HUES48 (cell line): Measurements from ENCODE around the gene KRT6B.
"Not testable (repeated sequence)": the region's sequence is repeated elsewhere in the genome, so short reads cannot be mapped to it uniquely, and the experiment has no call there.

Source experiments
- H3K27ac ChIP-seq: one replicate; pipeline ENCODE4 v1.7.0; 2013; ENCODE audit warnings: low read depth, low read length, inconsistent platforms
- H3K27me3 ChIP-seq: 2 replicates; pipeline ENCODE4 v1.6.1; 2013; ENCODE audit warnings: mild to moderate bottlenecking, low read length; ENCODE audit not compliant: control insufficient read depth, insufficient read depth
- H3K36me3 ChIP-seq: 2 replicates; pipeline ENCODE4 v1.6.1; 2013; ENCODE audit warnings: low read length; ENCODE audit not compliant: control insufficient read depth, insufficient read depth
- H3K4me1 ChIP-seq: 2 replicates; pipeline ENCODE4 v1.6.1; 2013; ENCODE audit warnings: mild to moderate bottlenecking, low read length; ENCODE audit not compliant: control insufficient read depth, insufficient read depth
- H3K4me3 ChIP-seq: 2 replicates; pipeline ENCODE4 v1.5.1; 2013; ENCODE audit warnings: mild to moderate bottlenecking, low read depth, low read length
- H3K9ac ChIP-seq: 2 replicates; pipeline ENCODE4 v1.6.1; 2013; ENCODE audit warnings: mild to moderate bottlenecking, low read depth, low read length, moderate library complexity
- H3K9me3 ChIP-seq: 2 replicates; pipeline ENCODE4 v1.6.1; 2013; ENCODE audit warnings: low read length; ENCODE audit not compliant: control insufficient read depth, insufficient read depth

The KRT6B gene

GRCh38 chr12:52411815-52412214 is 40.1 kb downstream of the KRT6B start:
- H3K9ac ChIP-seq = no peak overlapping the region
- H3K9me3 ChIP-seq = peaks cover 5% of the 10 kb centered on the region; the same call in 1 of the 2 replicates

GRCh38 chr12:52410589-52411248 is 41.2 kb downstream of the KRT6B start:
- not testable (repeated sequence) for H3K9ac ChIP-seq, H3K27me3 ChIP-seq, H3K9me3 ChIP-seq, H3K4me3 ChIP-seq, H3K4me1 ChIP-seq, H3K27ac ChIP-seq, H3K36me3 ChIP-seq

More at GRCh38 chr12:52411815-52412214, 40.1 kb downstream of the KRT6B start:
- no peaks in the 10 kb centered on the region for H3K4me1 ChIP-seq
- no peaks in the 10 kb centered on the region for H3K27me3 ChIP-seq
- no peak overlapping the region for H3K27ac ChIP-seq
- no peaks in the 10 kb centered on the region for H3K36me3 ChIP-seq
- H3K4me3 ChIP-seq = no peak overlapping the region

- no peaks in the 10 kb centered on the region for H3K4me1 ChIP-seq
- H3K36me3 ChIP-seq = no peaks in the 10 kb centered on the region
- no peak overlapping the region for H3K9ac ChIP-seq
- H3K27ac ChIP-seq = no peak overlapping the region
- peaks cover 5% of the 10 kb centered on the region; the same call in 1 of the 2 replicates for H3K9me3 ChIP-seq
- H3K27me3 ChIP-seq = no peaks in the 10 kb centered on the region
- H3K4me3 ChIP-seq = no peak overlapping the region
Observed at GRCh38 chr12:52407918-52408317, 44.0 kb downstream of the KRT6B start.

GRCh38 chr12:52405922-52406385 is 46.0 kb downstream of the KRT6B start, which contains the start of gene KRT82:
Gene KRT82 (minus strand): TSS chr12:52406335. CDS start chr12:52406277, 58 bp downstream.
- H3K27me3 ChIP-seq = no peaks in the 10 kb centered on the region
- no peak within 1 kb of the TSS for H3K9ac ChIP-seq
- H3K36me3 ChIP-seq = no peaks in the 10 kb centered on the region
- H3K4me3 ChIP-seq = no peak within 1 kb of the TSS
- H3K4me1 ChIP-seq = no peaks in the 10 kb centered on the region
- no peak within 1 kb of the TSS for H3K27ac ChIP-seq
- H3K9me3 ChIP-seq = peaks cover 5% of the 10 kb centered on the region; the same call in 1 of the 2 replicates

DNA sequence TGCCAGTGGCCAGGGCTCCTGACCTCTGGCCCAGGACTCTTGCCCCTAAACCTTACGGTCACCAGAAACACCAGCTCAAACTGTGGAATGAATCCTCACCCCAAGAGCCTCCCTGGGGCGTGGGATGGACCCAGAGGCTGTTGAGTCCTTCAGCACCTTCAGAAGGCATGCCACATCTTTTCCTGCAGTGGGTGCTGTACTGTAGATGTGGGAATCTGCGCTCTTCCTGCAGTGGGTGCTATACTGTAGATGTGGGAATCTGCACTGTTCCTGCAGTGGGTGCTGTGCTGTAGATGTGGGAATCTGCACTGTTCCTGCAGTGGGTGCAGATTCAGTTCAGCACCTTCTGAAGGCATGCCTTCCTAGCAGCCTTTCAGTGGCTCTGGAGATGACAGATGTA is 47.0 kb downstream of the KRT6B start:
- Histone ChIP-seq H3K9me3 (peaks cover 5% of the 10 kb centered on the region; the same call in 1 of the 2 replicates), H3K4me3 (no peak overlapping the region), H3K27me3 (no peaks in the 10 kb centered on the region), H3K36me3 (no peaks in the 10 kb centered on the region), H3K4me1 (no peaks in the 10 kb centered on the region), H3K27ac (no peak overlapping the region), H3K9ac (no peak overlapping the region)

DNA sequence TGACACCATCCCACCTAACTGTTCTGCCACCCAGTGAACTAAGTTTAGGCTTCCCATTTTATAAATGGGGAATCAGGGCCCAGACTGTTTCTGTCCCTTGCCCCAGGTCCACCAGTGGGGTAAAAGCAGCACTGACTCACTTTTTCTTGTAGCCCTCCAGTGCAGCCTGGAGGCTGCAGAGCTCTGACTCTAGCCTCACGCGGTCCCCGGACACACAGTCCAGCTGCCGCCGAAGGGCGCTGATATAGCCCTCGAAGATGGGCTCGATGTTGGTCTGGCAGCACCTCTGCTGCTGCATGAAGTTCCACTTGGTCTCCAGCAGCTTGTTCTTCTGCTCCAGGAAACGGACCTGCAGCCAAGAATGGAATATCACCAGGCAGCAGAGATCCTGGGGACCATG is 48.4 kb downstream of the KRT6B start:
- H3K27me3 ChIP-seq = no peaks in the 10 kb centered on the region

GRCh38 chr12:52402873-52403540 is 48.9 kb downstream of the KRT6B start:
- H3K4me1 ChIP-seq = no peaks in the 10 kb centered on the region
- no peaks in the 10 kb centered on the region for H3K27me3 ChIP-seq
- H3K4me3 ChIP-seq = no peak overlapping the region

More for the DNA sequence above, 48.4 kb downstream of the KRT6B start:
- Histone ChIP-seq H3K27ac (no peak overlapping the region), H3K9ac (no peak overlapping the region), H3K36me3 (no peaks in the 10 kb centered on the region), H3K4me3 (no peak overlapping the region), H3K4me1 (no peaks in the 10 kb centered on the region), H3K9me3 (peaks cover 5% of the 10 kb centered on the region; the same call in 1 of the 2 replicates)

GRCh38 chr12:52402377-52402776 is 49.6 kb downstream of the KRT6B start:
- H3K27ac ChIP-seq = no peak overlapping the region
- H3K9me3 ChIP-seq = no peaks in the 10 kb centered on the region; the same call in 1 of the 2 replicates
- H3K36me3 ChIP-seq = no peaks in the 10 kb centered on the region
- no peak overlapping the region for H3K4me3 ChIP-seq
- H3K4me1 ChIP-seq = no peaks in the 10 kb centered on the region
- no peak overlapping the region for H3K9ac ChIP-seq
- H3K27me3 ChIP-seq = no peaks in the 10 kb centered on the region

More at GRCh38 chr12:52402873-52403540, 48.9 kb downstream of the KRT6B start:
- H3K9me3 ChIP-seq = peaks cover under 1% of the 10 kb centered on the region; the same call in 1 of the 2 replicates
- H3K36me3 ChIP-seq = no peaks in the 10 kb centered on the region
- H3K9ac ChIP-seq = no peak overlapping the region
- no peak overlapping the region for H3K27ac ChIP-seq

DNA sequence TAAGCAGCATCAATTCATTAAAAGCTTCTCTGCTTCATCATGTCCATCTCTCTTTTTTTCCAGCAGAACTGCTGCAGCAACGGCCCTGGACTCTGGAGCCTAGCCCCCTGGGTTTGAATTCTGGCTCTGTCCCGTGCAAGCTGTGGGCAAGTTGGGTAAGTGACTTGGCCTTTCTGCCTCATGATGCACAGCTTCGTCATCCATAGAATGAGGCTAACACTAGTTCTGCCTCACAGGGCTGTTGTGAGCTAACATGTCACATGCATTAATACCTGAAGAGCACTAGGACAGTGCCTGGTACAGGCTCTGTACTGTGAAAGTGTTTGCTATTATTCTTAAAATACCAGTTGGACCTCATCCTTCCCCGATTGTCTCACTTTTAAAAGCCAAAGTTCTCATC is 50.0 kb downstream of the KRT6B start:
- Histone ChIP-seq H3K4me1 (no peaks in the 10 kb centered on the region), H3K27ac (no peak overlapping the region), H3K9me3 (no peaks in the 10 kb centered on the region), H3K36me3 (no peaks in the 10 kb centered on the region), H3K27me3 (no peaks in the 10 kb centered on the region), H3K4me3 (no peak overlapping the region), H3K9ac (no peak overlapping the region)

DNA sequence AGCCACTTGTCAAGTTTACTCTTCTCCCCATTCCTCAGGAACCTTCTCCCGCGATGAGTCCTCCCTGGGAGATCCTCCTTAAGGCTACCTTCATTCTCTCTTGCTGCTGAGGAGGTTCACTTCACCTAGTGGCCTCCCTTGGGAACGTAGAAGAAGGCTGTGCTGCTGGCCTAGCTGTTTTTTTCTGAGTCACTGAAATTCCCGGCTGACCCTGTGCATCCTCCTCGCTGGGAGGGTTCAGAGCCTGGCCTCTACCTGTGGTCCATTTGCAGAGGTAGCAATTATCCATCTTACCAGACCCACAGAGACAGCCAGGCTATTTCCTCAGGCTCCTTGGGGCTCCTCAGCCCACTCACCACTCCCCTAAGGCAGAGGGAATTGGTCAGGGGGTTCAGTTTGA is 50.4 kb downstream of the KRT6B start:
- Histone ChIP-seq H3K27me3 (no peaks in the 10 kb centered on the region), H3K4me3 (no peak overlapping the region), H3K9me3 (no peaks in the 10 kb centered on the region), H3K36me3 (no peaks in the 10 kb centered on the region), H3K27ac (no peak overlapping the region), H3K4me1 (no peaks in the 10 kb centered on the region), H3K9ac (no peak overlapping the region)

GRCh38 chr12:52400906-52401305 is 51.0 kb downstream of the KRT6B start:
- no peak overlapping the region for H3K9ac ChIP-seq
- no peaks in the 10 kb centered on the region for H3K27me3 ChIP-seq
- H3K4me3 ChIP-seq = no peak overlapping the region
- no peaks in the 10 kb centered on the region for H3K9me3 ChIP-seq
- H3K27ac ChIP-seq = no peak overlapping the region
- H3K36me3 ChIP-seq = no peaks in the 10 kb centered on the region
- H3K4me1 ChIP-seq = no peaks in the 10 kb centered on the region
